GM06990 (cell line): ENCODE measurements around the gene ZDHHC18.

Experiments used
- DNase-seq: peaks from one replicate; pipeline ENCODE4 v3.0.0-alpha.2; 2011; ENCODE audit not compliant: insufficient read length; ENCODE audit errors: extremely low read depth
- H3K27me3 ChIP-seq: replicated peaks from 2 replicates; pipeline ENCODE4 v1.6.0; 2011; ENCODE audit warnings: low read length; ENCODE audit not compliant: control insufficient read depth, insufficient read depth
- H3K36me3 ChIP-seq: 2 replicates; pipeline ENCODE4 v1.5.1; 2011; ENCODE audit warnings: low read length; ENCODE audit not compliant: control insufficient read depth, insufficient read depth
- H3K4me3 ChIP-seq: replicated peaks from 2 replicates; pipeline ENCODE4 v1.5.1; 2011; ENCODE audit warnings: low read depth, mild to moderate bottlenecking, control low read depth, low read length
- CTCF ChIP-seq: IDR thresholded peaks from 2 replicates; pipeline ENCODE4 v1.5.1; 2011; ENCODE audit warnings: low read length, control low read depth, mild to moderate bottlenecking, inconsistent platforms; ENCODE audit not compliant: insufficient read depth, poor library complexity, severe bottlenecking

Gene ZDHHC18

GRCh38 chr1:26900001-26900814 is 73.7 kb downstream of the ZDHHC18 start, which contains the start of gene GPATCH3:
GPATCH3 (minus strand) TSS chr1:26900467; CDS start chr1:26900442, 25 bp downstream.
- TF ChIP-seq CTCF = no peak
- no peaks in the 10 kb centered on the region for H3K27me3 ChIP-seq
- peak; percentile 81 for DNase-seq
- peak within 1 kb of the TSS; percentile 96 for H3K4me3 ChIP-seq
- peaks cover 3% of the 10 kb centered on the region for H3K36me3 ChIP-seq

GRCh38 chr1:26900815-26901511 is 74.5 kb downstream of the ZDHHC18 start:
- DNase-seq = no peak
- peak overlapping the region; percentile 96 for H3K4me3 ChIP-seq
- H3K27me3 ChIP-seq = no peaks in the 10 kb centered on the region
- TF ChIP-seq CTCF = no peak
- no peaks in the 10 kb centered on the region for H3K36me3 ChIP-seq
